GM18907 (cell line): ENCODE measurements around the gene LCE4A.
"Not testable (repeated sequence)": the region's sequence is repeated elsewhere in the genome, so short reads cannot be mapped to it uniquely, and the experiment has no call there.

Source experiments
- ATAC-seq: cut with Tn5 transposase; IDR thresholded peaks from one replicate; pipeline ENCODE4 v1.9.1; 2021; ENCODE audit warnings: mild to moderate bottlenecking, moderate library complexity; ENCODE audit not compliant: unreplicated experiment

The LCE4A gene

GRCh38 chr1:152707860-152708259 is at the start of gene LCE4A:
Gene LCE4A (plus strand): TSS chr1:152708160. CDS start chr1:152709076, 916 bp downstream.
- no peak for ATAC-seq

GRCh38 chr1:152658649-152659048 is 49.3 kb upstream of the LCE4A start:
- no peak for ATAC-seq

- no peak for ATAC-seq
Observed at GRCh38 chr1:152663098-152663497, 44.9 kb upstream of the LCE4A start, which contains the start of gene LCE2D. Gene LCE2D (plus strand): TSS chr1:152663380. CDS start chr1:152664106, 726 bp downstream.

- not testable (repeated sequence) for ATAC-seq
Observed at GRCh38 chr1:152666171-152666570, 41.8 kb upstream of the LCE4A start.

- ATAC-seq: no peak
Observed at GRCh38 chr1:152667648-152668047, 40.3 kb upstream of the LCE4A start.

- ATAC-seq: no peak
Observed at GRCh38 chr1:152673016-152673415, 34.9 kb upstream of the LCE4A start.

GRCh38 chr1:152674983-152675382 is 33.0 kb upstream of the LCE4A start, which contains the start of gene LCE2C:
Gene LCE2C (plus strand): TSS chr1:152675279. CDS start chr1:152676016, 737 bp downstream.
- not testable (repeated sequence) for ATAC-seq

- no peak for ATAC-seq
Observed at GRCh38 chr1:152679459-152679858, 28.5 kb upstream of the LCE4A start.

GRCh38 chr1:152681616-152682015 is 26.3 kb upstream of the LCE4A start:
- ATAC-seq: no peak

- ATAC-seq: no peak
Observed at GRCh38 chr1:152683846-152684245, 24.1 kb upstream of the LCE4A start.

- ATAC-seq: not testable (repeated sequence)
Observed at GRCh38 chr1:152685823-152686222, 22.1 kb upstream of the LCE4A start, which contains the start of gene LCE2B. Gene LCE2B (plus strand): TSS chr1:152686123. CDS start chr1:152686844, 721 bp downstream.

GRCh38 chr1:152697701-152698600 is 10.0 kb upstream of the LCE4A start, which contains the start of gene LCE2A:
Gene LCE2A (plus strand): TSS chr1:152698345. CDS start chr1:152698902, 557 bp downstream.
- no peak for ATAC-seq

GRCh38 chr1:152699746-152700145 is 8.2 kb upstream of the LCE4A start:
- ATAC-seq: no peak

- no peak for ATAC-seq
Observed at GRCh38 chr1:152718238-152718637, 10.3 kb downstream of the LCE4A start.

- no peak for ATAC-seq
Observed at GRCh38 chr1:152725261-152725660, 17.3 kb downstream of the LCE4A start.

GRCh38 chr1:152728986-152729385 is 21.0 kb downstream of the LCE4A start:
- ATAC-seq: no peak

GRCh38 chr1:152735648-152736047 is 27.7 kb downstream of the LCE4A start:
- ATAC-seq: no peak

- ATAC-seq: no peak
Observed at GRCh38 chr1:152737997-152738396, 30.0 kb downstream of the LCE4A start.

- ATAC-seq: no peak
Observed at GRCh38 chr1:152739841-152740240, 31.9 kb downstream of the LCE4A start.

GRCh38 chr1:152741656-152742055 is 33.7 kb downstream of the LCE4A start:
- no peak for ATAC-seq

- no peak for ATAC-seq
Observed at GRCh38 chr1:152743371-152744145, 35.6 kb downstream of the LCE4A start.
